NT2/D1 (cell line): ENCODE measurements around the gene PRM3.

Experiments used
- SUZ12 ChIP-seq: IDR thresholded peaks from 2 replicates; pipeline ENCODE4 v1.6.1; 2011; ENCODE audit not compliant: insufficient read length, insufficient read depth; ENCODE audit errors: extremely low read depth
- YY1 ChIP-seq: IDR thresholded peaks from 2 replicates; pipeline ENCODE4 v1.6.1; 2011; ENCODE audit not compliant: insufficient read length, insufficient read depth
- ZNF274 ChIP-seq: IDR thresholded peaks from 2 replicates; pipeline ENCODE4 v1.6.1; 2011; ENCODE audit warnings: mild to moderate bottlenecking, low read depth, low read length

- TF ChIP-seq ZNF274 (no peak), SUZ12 (no peak), YY1 (no peak)
Observed at GRCh38 chr16:11322823-11323222, 49.4 kb upstream of the PRM3 start.
